Epithelial cell of proximal tubule (primary cell): Measurements from ENCODE around the gene AIG1. TPM values are rescaled to one million over a fixed set of nuclear protein-coding genes. Genes with fewer than 3 reads are reported as not detected.
"Not testable (repeated sequence)": the region's sequence is repeated elsewhere in the genome, so short reads cannot be mapped to it uniquely, and the experiment has no call there.

Experiments
- DNase-seq: peaks from one replicate; pipeline ENCODE4 v3.0.0-alpha.2; 2011; ENCODE audit warnings: low read depth
- H3K4me3 ChIP-seq: 2 replicates; pipeline ENCODE4 v1.5.1; 2011; ENCODE audit warnings: low read depth, mild to moderate bottlenecking, low read length
- CTCF ChIP-seq: conservative IDR thresholded peaks from 2 replicates; pipeline ENCODE4 v1.5.1; 2012; ENCODE audit warnings: low read depth, mild to moderate bottlenecking, low read length
- total RNA-seq: library from RNA; depleted of rRNA; stranded (reverse); fragments of >200 nt; gene quantifications from 2 replicates; pipeline ENCODE4 v1.2.3, GENCODE V29; 2015

Gene AIG1
- total RNA-seq, 1 donor from 2014 or later = 40.8 TPM

GRCh38 chr6:143299253-143300166 is 238.8 kb downstream of the AIG1 start:
- no peak for TF ChIP-seq CTCF
- no peak for DNase-seq
- H3K4me3 ChIP-seq = no peak overlapping the region

GRCh38 chr6:143301188-143301587 is 240.5 kb downstream of the AIG1 start:
- TF ChIP-seq CTCF = no peak
- no peak for DNase-seq
- H3K4me3 ChIP-seq = no peak overlapping the region

- not testable (repeated sequence) for H3K4me3 ChIP-seq, DNase-seq
These were observed 247.1 kb downstream of the AIG1 start for GRCh38 chr6:143307760-143308159.

- H3K4me3 ChIP-seq = no peak overlapping the region
- no peak for TF ChIP-seq CTCF
- no peak for DNase-seq
These were observed 252.5 kb downstream of the AIG1 start for GRCh38 chr6:143313163-143313562.

- no peak overlapping the region for H3K4me3 ChIP-seq
- no peak for TF ChIP-seq CTCF
- DNase-seq = no peak
These were observed 260.9 kb downstream of the AIG1 start for GRCh38 chr6:143321491-143322086.

GRCh38 chr6:143322386-143322785 is 261.7 kb downstream of the AIG1 start:
- no peak for DNase-seq
- H3K4me3 ChIP-seq = no peak overlapping the region
- TF ChIP-seq CTCF = no peak

GRCh38 chr6:143323729-143324470 is 263.2 kb downstream of the AIG1 start:
- no peak for DNase-seq
- no peak overlapping the region for H3K4me3 ChIP-seq
- TF ChIP-seq CTCF = no peak
